Endothelial cell of umbilical vein (primary cell): ENCODE data around the gene APCDD1L. TPM values are rescaled to one million over a fixed set of nuclear protein-coding genes. Genes with fewer than 3 reads are reported as not detected.

Experiments used
- BruUV-seq: library from RNA; stranded (reverse); fragments of 400-500 nt; replicated peaks from 2 replicates; lab custom pipeline; 2021; lab: Mats Ljungman, UMichigan
- CTCF ChIA-PET: fragments of 300-600, 350-600 bp; sonication (Branson Sonifier 250); formaldehyde crosslinking; loops from one replicate; lab custom pipeline; 2021; ENCODE audit warnings: antibody characterized with exemption, inconsistent platforms; lab: Charles Lee
- POLR2A ChIA-PET: fragments of 300-600, 350-600 bp; sonication (Branson Sonifier 250); formaldehyde crosslinking; loops from one replicate; lab custom pipeline; 2021; ENCODE audit warnings: antibody characterized with exemption, inconsistent platforms; lab: Charles Lee
- DNase-seq: peaks from one replicate; pipeline ENCODE4 v3.0.0-alpha.2; 2011; ENCODE audit warnings: low read depth, low spot score
- FAIRE-seq: peaks from 2 replicates; lab custom pipeline; 2011; peaks lifted over from hg19 to GRCh38; lab: Jason Lieb, UNC
- H2AFZ ChIP-seq: 2 replicates; pipeline ENCODE4 v1.6.0; 2012; ENCODE audit warnings: low read depth, low read length, control low read depth, inconsistent platforms
- H3K27ac ChIP-seq: 2 replicates; pipeline ENCODE4 v1.5.1; 2011; ENCODE audit warnings: low read depth, mild to moderate bottlenecking, control low read depth, low read length, moderate library complexity; ENCODE audit not compliant: insufficient read depth
- H3K27me3 ChIP-seq, 2 experiments: 2 replicates each; pipeline versions ENCODE4 v1.6.0 to v1.6.1; 2011; ENCODE audit warnings: low read length in 2 of 2, mixed read lengths in 1 of 2; ENCODE audit not compliant: control insufficient read depth in 2 of 2, insufficient read depth in 2 of 2
- H3K36me3 ChIP-seq, 2 experiments: 2 replicates in 1 of 2; 3 replicates in 1 of 2; pipeline ENCODE4 v1.5.1; 2011; ENCODE audit warnings: low read length in 2 of 2, mild to moderate bottlenecking in 1 of 2, moderate library complexity in 1 of 2; ENCODE audit not compliant: control insufficient read depth in 2 of 2, insufficient read depth in 2 of 2; ENCODE audit errors: extremely low read depth in 1 of 2
- H3K4me1 ChIP-seq: 3 replicates; pipeline ENCODE4 v1.5.1; 2011; ENCODE audit warnings: mild to moderate bottlenecking, low read length; ENCODE audit not compliant: control insufficient read depth, insufficient read depth; ENCODE audit errors: extremely low read depth
- H3K4me2 ChIP-seq: 2 replicates; pipeline ENCODE4 v1.6.1; 2011; ENCODE audit warnings: low read length, control low read depth, mixed read lengths; ENCODE audit not compliant: insufficient read depth
- H3K4me3 ChIP-seq, 3 experiments: fragments of 200-600 bp in 1 of 3; sonication (generic), shearing (Covaris generic) in 1 of 3; replicated peaks in 1 of 3; 2 replicates each; pipeline ENCODE4 v1.5.1; 2011 to 2016; ENCODE audit warnings: control low read depth in 3 of 3, low read length in 3 of 3, mild to moderate bottlenecking in 2 of 3, inconsistent platforms in 1 of 3, low read depth in 1 of 3, moderate library complexity in 1 of 3; ENCODE audit not compliant: insufficient read depth in 1 of 3
- H3K79me2 ChIP-seq: 2 replicates; pipeline ENCODE4 v1.6.0; 2012; ENCODE audit warnings: low read length, inconsistent platforms; ENCODE audit not compliant: control insufficient read depth, insufficient read depth
- H3K9ac ChIP-seq: replicated peaks from 2 replicates; pipeline ENCODE3; 2011; ENCODE audit warnings: low read length, control low read depth; ENCODE audit not compliant: insufficient read depth; ENCODE audit errors: extremely low read depth
- H3K9me1 ChIP-seq: replicated peaks from 3 replicates; pipeline ENCODE4 v1.6.0; 2011; ENCODE audit warnings: mild to moderate bottlenecking, low read length; ENCODE audit not compliant: control insufficient read depth, insufficient read depth; ENCODE audit errors: extremely low read depth
- H3K9me3 ChIP-seq: replicated peaks from 2 replicates; pipeline ENCODE4 v1.5.1; 2012; ENCODE audit warnings: low read length, inconsistent platforms; ENCODE audit not compliant: control insufficient read depth, insufficient read depth
- H4K20me1 ChIP-seq: replicated peaks from 2 replicates; pipeline ENCODE3; 2011; ENCODE audit warnings: mild to moderate bottlenecking, low read length; ENCODE audit not compliant: control insufficient read depth, insufficient read depth; ENCODE audit errors: extremely low read depth
- CTCF ChIP-seq, 2 donors: IDR thresholded peaks; 1 replicate in 1 of 2; 2 replicates in 1 of 2; pipeline ENCODE4 v1.5.1; 2011; ENCODE audit warnings: low read length in 2 of 2, mild to moderate bottlenecking in 2 of 2, moderate library complexity in 2 of 2, control low read depth in 1 of 2, inconsistent platforms in 1 of 2, low read depth in 1 of 2; ENCODE audit not compliant: insufficient read depth in 1 of 2; ENCODE audit errors: extremely low read depth in 1 of 2
- EZH2 ChIP-seq: IDR thresholded peaks from 2 replicates; pipeline ENCODE4 v1.6.1; 2012; ENCODE audit warnings: borderline replicate concordance, low read depth, mild to moderate bottlenecking, moderate library complexity, low read length, inconsistent platforms; ENCODE audit not compliant: severe bottlenecking
- FOS ChIP-seq: IDR thresholded peaks from 2 replicates; pipeline ENCODE4 v1.6.1; 2011; ENCODE audit warnings: mild to moderate bottlenecking, low read length, moderate library complexity, borderline replicate concordance; ENCODE audit not compliant: insufficient read depth
- GATA2 ChIP-seq: IDR thresholded peaks from 2 replicates; pipeline ENCODE4 v1.7.0; 2011; ENCODE audit warnings: low read depth, mild to moderate bottlenecking, moderate library complexity, mixed read lengths, low read length; ENCODE audit not compliant: insufficient read length, insufficient read depth
- JUN ChIP-seq: IDR thresholded peaks from 2 replicates; pipeline ENCODE4 v1.6.1; 2011; ENCODE audit warnings: borderline replicate concordance, low read depth; ENCODE audit not compliant: insufficient read length, insufficient read depth
- MAX ChIP-seq: IDR thresholded peaks from 2 replicates; pipeline ENCODE4 v1.6.1; 2011; ENCODE audit not compliant: insufficient read depth, insufficient read length
- MYC ChIP-seq: IDR thresholded peaks from one replicate; pipeline ENCODE4 v1.6.1; 2011; ENCODE audit warnings: mild to moderate bottlenecking, low read depth, low read length
- POLR2A ChIP-seq: IDR thresholded peaks from 2 replicates; pipeline ENCODE4 v1.6.1; 2012; ENCODE audit warnings: low read depth, mild to moderate bottlenecking, control low read depth, low read length
- POLR2AphosphoS5 ChIP-seq: IDR thresholded peaks from 2 replicates; pipeline ENCODE4 v1.6.1; 2012; ENCODE audit warnings: low read depth, mild to moderate bottlenecking, control low read depth, low read length, moderate library complexity; ENCODE audit not compliant: insufficient read depth
- dilution Hi-C: fragments of 300-500 bp; cut with MboI; formaldehyde crosslinking; loops from one replicate; pipeline ENCODE4 v1.15.0; 2019; ENCODE audit warnings: low sequenced_read_pairs; ENCODE audit not compliant: extremely low pct_ligation_motif_present
- intact Hi-C: fragments of 100-400 bp; cut with micrococcal nuclease; formaldehyde crosslinking; loops from one replicate; pipeline ENCODE4 v1.10.0; 2022
- polyA plus RNA-seq, 4 experiments: library from polyadenylated mRNA; depleted of rRNA in 3 of 4; stranded (reverse) in 3 of 4; unstranded in 1 of 4; fragments of >200 nt; gene quantifications; 2 replicates each; pipeline versions ENCODE4 v1.2.1 to v1.2.3, GENCODE V29; 2011 to 2012; ENCODE audit warnings: missing spikeins in 1 of 4
- total RNA-seq: library from RNA; stranded (reverse); gene quantifications from 2 replicates; pipeline ENCODE4 v1.2.3, GENCODE V29; 2021

APCDD1L gene
- total and polyA plus RNA-seq, 2 donors (not counting 3 experiments of a cell fraction or from before 2014, with no cell fraction given): 0.17 to 1.4 TPM

- POLR2A ChIA-PET: no interaction called here
- no peak overlapping the region for H3K4me3 ChIP-seq
- H3K9me3 ChIP-seq: no peaks in the 10 kb centered on the region
- DNase-seq (no peak), FAIRE-seq (no peak)
- no peaks in the 10 kb centered on the region for H3K27me3 ChIP-seq
- no peak overlapping the region for H3K4me2 ChIP-seq
- intact Hi-C loops (no loop called here), dilution Hi-C loops (no loop called here)
- H3K4me1 ChIP-seq: peaks cover 8% of the 10 kb centered on the region
- H3K9me1 ChIP-seq: no peaks in the 10 kb centered on the region
- H3K79me2 ChIP-seq: no peaks in the 10 kb centered on the region
- CTCF ChIA-PET: interaction anchor here (1.5 kb wide), 1 partner anchor 11 kb away, joined by 3 read pairs; no protein-coding TSS in a partner anchor
- TF ChIP-seq JUN: no peak
- no peak for TF ChIP-seq MAX
- TF ChIP-seq EZH2: no peak
- TF ChIP-seq MYC: no peak
- peak; percentile 26 for TF ChIP-seq GATA2
- no peak for TF ChIP-seq POLR2A
- TF ChIP-seq CTCF (IDR thresholded peaks at IDR 0.05; ENCODE audit: extremely low read depth in 1 of 2, insufficient read depth in 1 of 2, low read depth in 1 of 2, low read length in 2 of 2): no peak
- no peak for TF ChIP-seq POLR2AphosphoS5
- peak; percentile 15 for TF ChIP-seq FOS
- H3K36me3 ChIP-seq: no peaks in the 10 kb centered on the region
- no peak overlapping the region for H3K9ac ChIP-seq
- H3K27ac ChIP-seq: no peak overlapping the region
- H4K20me1 ChIP-seq: no peaks in the 10 kb centered on the region
- no TSS peak for BruUV-seq
- no peak overlapping the region for H2AFZ ChIP-seq
Measured at GRCh38 chr20:58557733-58558342, 42.6 kb upstream of the APCDD1L start.
